LNCaP clone FGC (cell line): ENCODE data around the gene EED.

Source experiments
- DNase-seq: peaks from one replicate; pipeline ENCODE4 v3.0.0-alpha.2; 2011; ENCODE audit warnings: low read depth
- H3K4me3 ChIP-seq: 2 replicates; pipeline ENCODE4 v1.5.1; 2011; ENCODE audit warnings: mild to moderate bottlenecking, low read depth, low read length, control low read depth
- CTCF ChIP-seq: IDR thresholded peaks from 2 replicates; pipeline ENCODE4 v1.5.1; 2012; ENCODE audit warnings: mild to moderate bottlenecking; ENCODE audit not compliant: control insufficient read depth, insufficient read depth; ENCODE audit errors: extremely low read depth

Gene EED

GRCh38 chr11:86198139-86198538, 46.4 kb upstream of the EED start:
- no peak overlapping the region for H3K4me3 ChIP-seq
- no peak for DNase-seq
- no peak for TF ChIP-seq CTCF

- no peak for TF ChIP-seq CTCF
- no peak overlapping the region for H3K4me3 ChIP-seq
- DNase-seq = no peak
Measured at GRCh38 chr11:86199354-86199753, 45.2 kb upstream of the EED start.

GRCh38 chr11:86201371-86201884, 43.1 kb upstream of the EED start:
- TF ChIP-seq CTCF = no peak
- H3K4me3 ChIP-seq = no peak overlapping the region
- DNase-seq = no peak

- H3K4me3 ChIP-seq = no peak overlapping the region
- no peak for TF ChIP-seq CTCF
- DNase-seq = no peak
Measured at GRCh38 chr11:86202013-86202336, 42.6 kb upstream of the EED start.

GRCh38 chr11:86204356-86204755, 40.2 kb upstream of the EED start:
- no peak overlapping the region for H3K4me3 ChIP-seq
- DNase-seq = no peak
- no peak for TF ChIP-seq CTCF

GRCh38 chr11:86205421-86206336, 38.9 kb upstream of the EED start:
- peak; percentile 28 for DNase-seq
- no peak overlapping the region for H3K4me3 ChIP-seq
- TF ChIP-seq CTCF = peak; percentile 59

GRCh38 chr11:86206337-86206695, 38.2 kb upstream of the EED start:
- no peak for DNase-seq
- H3K4me3 ChIP-seq = no peak overlapping the region
- no peak for TF ChIP-seq CTCF
